Omental fat pad (tissue), 4 donors: ENCODE results near the gene MRPS12. TPM values are rescaled to one million over a fixed set of nuclear protein-coding genes. Genes with fewer than 3 reads are reported as not detected.

ENCODE experiments used
- ATAC-seq: fragments of 150-250 bp; one replicate; pipeline ENCODE4 v1.9.1; 2016; ENCODE audit warnings: mild to moderate bottlenecking, moderate library complexity; ENCODE audit not compliant: low FRiP score
- DNase-seq: peaks from one replicate; pipeline ENCODE4 v3.0.0-alpha.2; 2019; ENCODE audit warnings: low spot score
- total RNA-seq, 4 donors: library from RNA; depleted of rRNA; stranded (reverse); fragments of >200 nt; gene quantifications; one replicate each; pipeline ENCODE4 v1.1.0, GENCODE V29; 2016
- TF ChIP-seq, protein P1 (sequence below), 3 donors: fragments of 450-650 bp; IDR thresholded peaks; one replicate each; pipeline ENCODE4 v1.5.1; 2016 to 2017; ENCODE audit warnings: antibody characterized with exemption in 3 of 3, mild to moderate bottlenecking in 3 of 3, moderate library complexity in 2 of 3

The MRPS12 gene
- total RNA-seq, 4 donors from 2014 or later: 27.3 to 46.0 (median 37.7) TPM

DNA sequence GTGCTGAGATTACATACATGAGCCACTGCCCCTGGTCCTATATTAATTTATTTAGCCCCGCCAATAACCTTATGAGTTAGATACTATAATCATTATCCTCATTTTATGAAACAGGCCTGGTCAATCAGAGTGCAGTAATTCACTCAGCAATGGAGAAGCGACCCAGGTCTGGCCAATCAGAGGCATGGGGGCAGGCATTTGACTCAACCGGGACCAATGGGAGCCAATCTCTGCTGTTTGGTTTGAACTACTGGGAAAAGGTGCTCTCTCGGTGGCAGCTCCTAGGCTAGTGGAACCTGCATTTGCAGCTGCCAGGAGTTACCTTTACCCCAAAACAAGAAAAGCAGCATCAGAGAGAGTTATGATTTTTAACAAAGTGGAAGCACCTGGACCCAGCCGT, 37.9 kb upstream of the MRPS12 start:
- DNase-seq (no peak), ATAC-seq (no peak)
- TF ChIP-seq, protein P1, sequence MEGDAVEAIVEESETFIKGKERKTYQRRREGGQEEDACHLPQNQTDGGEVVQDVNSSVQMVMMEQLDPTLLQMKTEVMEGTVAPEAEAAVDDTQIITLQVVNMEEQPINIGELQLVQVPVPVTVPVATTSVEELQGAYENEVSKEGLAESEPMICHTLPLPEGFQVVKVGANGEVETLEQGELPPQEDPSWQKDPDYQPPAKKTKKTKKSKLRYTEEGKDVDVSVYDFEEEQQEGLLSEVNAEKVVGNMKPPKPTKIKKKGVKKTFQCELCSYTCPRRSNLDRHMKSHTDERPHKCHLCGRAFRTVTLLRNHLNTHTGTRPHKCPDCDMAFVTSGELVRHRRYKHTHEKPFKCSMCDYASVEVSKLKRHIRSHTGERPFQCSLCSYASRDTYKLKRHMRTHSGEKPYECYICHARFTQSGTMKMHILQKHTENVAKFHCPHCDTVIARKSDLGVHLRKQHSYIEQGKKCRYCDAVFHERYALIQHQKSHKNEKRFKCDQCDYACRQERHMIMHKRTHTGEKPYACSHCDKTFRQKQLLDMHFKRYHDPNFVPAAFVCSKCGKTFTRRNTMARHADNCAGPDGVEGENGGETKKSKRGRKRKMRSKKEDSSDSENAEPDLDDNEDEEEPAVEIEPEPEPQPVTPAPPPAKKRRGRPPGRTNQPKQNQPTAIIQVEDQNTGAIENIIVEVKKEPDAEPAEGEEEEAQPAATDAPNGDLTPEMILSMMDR (IDR thresholded peaks at IDR 0.05): no peak

DNA sequence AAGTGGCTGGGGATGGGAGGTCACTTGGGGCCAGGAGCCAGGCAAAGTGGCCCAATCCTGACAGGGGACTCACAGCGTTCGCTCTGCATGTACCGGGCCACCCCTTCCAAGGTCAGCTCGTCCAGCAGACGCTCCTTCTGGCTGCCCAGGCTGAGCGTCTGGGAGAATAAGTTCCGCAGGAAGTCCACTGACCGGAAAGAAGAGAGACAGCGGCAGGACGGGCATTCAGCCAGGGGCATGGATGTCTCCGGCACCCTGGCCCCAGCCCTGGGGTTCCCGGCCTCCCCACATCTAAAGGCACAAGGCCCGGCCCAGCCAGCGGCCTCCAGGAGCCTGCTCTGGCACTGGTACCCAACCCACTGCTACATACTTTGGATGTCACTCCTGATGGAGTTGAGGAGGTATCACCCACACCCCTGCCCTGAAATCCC, 37.4 kb upstream of the MRPS12 start:
- TF ChIP-seq, protein P1 (IDR thresholded peaks at IDR 0.05): no peak
- ATAC-seq (no peak), DNase-seq (no peak)

DNA sequence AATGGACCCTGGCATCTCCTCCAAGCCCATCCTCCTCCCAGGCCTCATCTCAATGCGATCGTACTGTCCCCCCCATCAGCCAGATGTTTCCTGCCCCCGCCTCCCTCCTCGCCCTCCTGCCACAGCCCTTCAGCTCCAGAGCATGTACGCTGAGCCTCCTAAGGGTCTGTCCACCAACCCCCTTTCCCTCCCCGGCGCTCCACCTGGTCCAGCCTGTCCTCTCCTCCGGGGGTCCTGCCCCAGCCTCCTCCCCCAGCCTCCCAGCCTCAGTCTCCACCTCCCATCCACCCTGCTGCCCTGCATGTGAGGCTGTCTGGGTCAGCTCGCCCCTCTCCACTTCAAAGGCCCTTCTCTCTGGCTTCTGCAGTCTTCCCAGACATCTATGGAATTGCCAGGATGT, 35.8 kb upstream of the MRPS12 start:
- DNase-seq (no peak), ATAC-seq (no peak)
- TF ChIP-seq, protein P1 (IDR thresholded peaks at IDR 0.05): no peak

DNA sequence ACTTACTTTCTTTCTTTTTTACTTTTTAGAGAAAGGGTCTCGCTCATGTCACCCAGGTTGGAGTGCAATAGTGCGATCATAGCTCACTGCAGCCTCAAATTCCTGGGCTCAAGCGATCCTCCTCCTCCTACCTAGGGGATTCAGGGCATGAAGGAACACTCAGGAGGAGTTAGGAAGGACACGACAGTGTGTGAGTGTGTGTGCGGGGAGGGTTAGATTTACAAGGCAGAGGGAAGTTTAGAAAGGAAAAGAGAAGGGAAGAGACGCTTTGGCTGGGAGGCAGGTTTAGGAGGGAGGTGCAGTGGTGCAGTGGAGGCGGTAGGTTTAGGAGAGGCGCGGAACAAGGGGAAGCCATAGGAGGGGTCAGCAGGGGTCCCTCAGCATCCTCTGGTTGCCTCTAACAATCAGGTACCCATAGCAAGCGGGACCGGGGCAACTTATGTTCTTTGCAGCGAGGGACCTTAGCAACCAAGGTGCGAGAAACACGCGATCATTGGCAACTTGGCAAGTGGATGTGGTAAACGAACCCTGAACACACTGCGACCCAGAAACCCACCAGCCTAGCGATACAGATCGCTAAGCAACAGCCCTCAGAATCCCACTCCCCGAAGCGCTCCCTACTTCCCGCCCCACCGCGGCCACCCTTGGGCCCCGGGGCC, 31.8 kb upstream of the MRPS12 start:
- TF ChIP-seq, protein P1 (IDR thresholded peaks at IDR 0.05): no peak
- ATAC-seq: no peak
- no peak for DNase-seq

DNA sequence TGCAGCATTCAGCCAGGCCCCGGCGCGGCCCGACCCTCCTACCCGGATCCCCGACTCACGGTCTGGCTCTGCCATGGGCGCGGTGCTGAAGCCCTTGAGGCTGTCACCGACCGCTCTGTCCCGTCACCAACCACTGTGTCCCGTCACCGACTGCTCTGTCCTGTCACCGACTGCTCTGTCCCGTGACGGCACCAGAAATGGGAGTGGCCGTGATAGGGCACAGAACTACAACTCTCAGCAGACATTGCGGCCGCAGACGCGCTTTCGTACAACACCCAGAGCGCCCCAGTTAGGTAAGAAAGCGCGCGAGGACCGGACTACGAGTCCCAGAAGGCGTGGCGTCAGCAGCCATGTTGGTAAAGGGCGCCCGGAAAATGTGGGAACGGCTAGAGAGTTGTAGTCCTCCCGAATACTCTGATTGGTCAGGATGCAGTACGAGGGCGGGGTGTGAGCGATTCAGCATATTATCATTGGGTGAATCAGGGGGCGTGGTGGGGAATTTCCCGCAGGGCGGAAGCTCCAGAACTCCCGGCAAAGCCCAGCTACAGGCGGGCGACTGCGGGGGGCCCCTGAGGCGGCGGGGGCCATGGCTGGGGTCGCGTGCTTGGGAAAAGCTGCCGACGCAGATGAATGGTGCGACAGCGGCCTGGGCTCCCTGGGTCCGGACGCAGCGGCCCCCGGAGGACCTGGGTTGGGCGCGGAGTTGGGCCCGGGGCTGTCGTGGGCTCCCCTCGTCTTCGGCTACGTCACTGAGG, 31.1 kb upstream of the MRPS12 start, which contains the start of the genes NFKBIB and SIRT2:
Gene NFKBIB (plus strand): TSS at position 523 of the 755 bp plus-strand sequence. CDS start 64 bp downstream, at position 587.
Gene SIRT2 (minus strand): TSS at position 172 of the 755 bp plus-strand sequence. CDS start 97 bp downstream, at position 75.
- TF ChIP-seq, protein P1 (IDR thresholded peaks at IDR 0.05): no peak
- DNase-seq (peak; percentile 97), ATAC-seq (peak; percentile 98)

DNA sequence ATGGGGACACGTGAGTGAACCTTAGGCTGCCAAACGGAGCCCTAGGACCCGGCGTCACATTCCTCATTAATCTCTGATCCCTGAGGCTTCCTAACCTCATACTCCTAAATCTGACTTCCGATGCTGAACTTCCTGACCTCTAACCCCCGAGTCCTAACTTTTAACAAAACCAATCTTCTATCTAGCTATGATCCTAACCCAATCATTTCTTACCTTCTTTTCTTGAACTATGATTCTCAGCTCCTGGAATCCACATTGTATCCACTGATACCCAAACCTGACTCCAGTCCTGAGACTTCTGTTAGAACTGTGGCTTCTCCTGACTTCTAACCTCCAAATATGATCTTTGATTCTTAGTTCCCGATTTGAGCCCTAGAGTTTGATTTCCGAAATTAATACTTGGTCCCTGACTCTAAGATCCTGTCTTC, 30.5 kb upstream of the MRPS12 start:
- ATAC-seq (peak; percentile 76), DNase-seq (peak; percentile 36)
- TF ChIP-seq, protein P1 (IDR thresholded peaks at IDR 0.05): no peak
